Prostate gland (tissue), 2 donors: ENCODE results near the gene P2RY4.

Experiments used
- CTCF ChIP-seq, 4 experiments: fragments of 200-600 bp in 2 of 4; fragments of 450-650 bp in 2 of 4; sonication (generic) in 2 of 4; IDR thresholded peaks; 1 replicate in 3 of 4; 2 replicates in 1 of 4; pipeline ENCODE4 v1.5.1; 2016 to 2019; ENCODE audit warnings: antibody characterized with exemption in 4 of 4, mild to moderate bottlenecking in 2 of 4, moderate library complexity in 2 of 4
- POLR2A ChIP-seq: fragments of 450-650 bp; IDR thresholded peaks from one replicate; pipeline ENCODE4 v1.6.1; 2016; ENCODE audit warnings: antibody characterized with exemption, mild to moderate bottlenecking
- POLR2AphosphoS5 ChIP-seq: sonication (generic); formaldehyde crosslinking; IDR thresholded peaks from one replicate; pipeline ENCODE4 v1.6.1; 2017; ENCODE audit warnings: antibody characterized with exemption

GRCh38 chrX:70231666-70232065 is 28.3 kb downstream of the P2RY4 start:
- TF ChIP-seq CTCF (IDR thresholded peaks at IDR 0.05), result no peak
- no peak for TF ChIP-seq POLR2A
- no peak for TF ChIP-seq POLR2AphosphoS5
